Measurements from ENCODE around the gene RAD51. TPM values are rescaled to one million over a fixed set of nuclear protein-coding genes. Genes with fewer than 3 reads are reported as not detected.

RAD51 gene
- total RNA-seq, 1 donor: 1.8 TPM

DNA sequence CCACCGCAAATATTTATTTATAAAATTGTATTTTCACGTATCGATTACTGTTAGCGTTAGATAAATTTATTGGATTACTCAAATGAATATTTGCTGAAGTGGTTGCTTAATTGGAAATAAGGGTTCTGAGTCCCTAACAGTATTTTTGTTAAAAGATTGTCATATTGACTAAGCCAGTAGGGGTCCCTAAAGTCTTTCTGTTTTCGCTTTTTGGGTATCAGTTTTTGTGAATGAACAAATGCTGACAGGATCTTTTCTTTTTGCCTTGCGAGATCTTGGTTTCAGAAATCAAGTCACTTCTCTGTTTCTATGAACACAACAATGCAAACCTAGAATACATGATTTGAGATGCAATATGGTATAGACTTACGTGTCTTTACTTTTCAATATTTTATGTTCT is 7.1 kb downstream of the RAD51 start:
- Histone ChIP-seq H3K9me3 (ENCODE audit: low read depth, low read length) (no peaks in the 10 kb centered on the region), H2AFZ (ENCODE audit: low read length) (no peak overlapping the region)
- DNase-seq (ENCODE audit: insufficient read length, low spot score, missing footprints): peak; percentile 76

DNA sequence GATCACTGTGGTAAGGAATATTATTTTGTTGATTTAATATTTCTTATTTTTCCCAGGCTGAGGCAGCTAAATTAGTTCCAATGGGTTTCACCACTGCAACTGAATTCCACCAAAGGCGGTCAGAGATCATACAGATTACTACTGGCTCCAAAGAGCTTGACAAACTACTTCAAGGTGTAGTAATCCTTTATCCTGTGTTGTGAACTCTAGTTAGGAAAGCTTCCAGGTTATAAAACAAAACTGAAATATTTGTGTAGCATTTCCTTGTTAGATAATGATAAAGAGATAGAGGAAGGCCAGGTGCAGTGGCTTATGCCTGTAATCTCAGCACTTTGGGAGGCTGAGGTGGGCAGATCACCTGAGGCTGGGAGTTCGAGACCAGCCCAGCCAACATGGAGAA is 11.1 kb downstream of the RAD51 start:
- H3K27me3 ChIP-seq (ENCODE audit: insufficient read depth, low read length): no peaks in the 10 kb centered on the region
- H4K20me1 ChIP-seq (ENCODE audit: insufficient read depth, low read length): no peaks in the 10 kb centered on the region
- TF ChIP-seq, protein P1, sequence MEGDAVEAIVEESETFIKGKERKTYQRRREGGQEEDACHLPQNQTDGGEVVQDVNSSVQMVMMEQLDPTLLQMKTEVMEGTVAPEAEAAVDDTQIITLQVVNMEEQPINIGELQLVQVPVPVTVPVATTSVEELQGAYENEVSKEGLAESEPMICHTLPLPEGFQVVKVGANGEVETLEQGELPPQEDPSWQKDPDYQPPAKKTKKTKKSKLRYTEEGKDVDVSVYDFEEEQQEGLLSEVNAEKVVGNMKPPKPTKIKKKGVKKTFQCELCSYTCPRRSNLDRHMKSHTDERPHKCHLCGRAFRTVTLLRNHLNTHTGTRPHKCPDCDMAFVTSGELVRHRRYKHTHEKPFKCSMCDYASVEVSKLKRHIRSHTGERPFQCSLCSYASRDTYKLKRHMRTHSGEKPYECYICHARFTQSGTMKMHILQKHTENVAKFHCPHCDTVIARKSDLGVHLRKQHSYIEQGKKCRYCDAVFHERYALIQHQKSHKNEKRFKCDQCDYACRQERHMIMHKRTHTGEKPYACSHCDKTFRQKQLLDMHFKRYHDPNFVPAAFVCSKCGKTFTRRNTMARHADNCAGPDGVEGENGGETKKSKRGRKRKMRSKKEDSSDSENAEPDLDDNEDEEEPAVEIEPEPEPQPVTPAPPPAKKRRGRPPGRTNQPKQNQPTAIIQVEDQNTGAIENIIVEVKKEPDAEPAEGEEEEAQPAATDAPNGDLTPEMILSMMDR (IDR thresholded peaks at IDR 0.05; ENCODE audit: extremely low read depth, low read depth, low read length): no peak
- H3K27ac ChIP-seq (ENCODE audit: low read depth, low read length): no peak overlapping the region
- no peaks in the 10 kb centered on the region for H3K4me1 ChIP-seq (ENCODE audit: insufficient read depth, low read length)
- DNase-seq (ENCODE audit: insufficient read length, low spot score, missing footprints): no peak
- H3K9me3 ChIP-seq (ENCODE audit: low read depth, low read length): no peaks in the 10 kb centered on the region
- no peak overlapping the region for H2AFZ ChIP-seq (ENCODE audit: low read length)
- H3K4me3 ChIP-seq (ENCODE audit: insufficient read depth, low read length): no peak overlapping the region
- H3K36me3 ChIP-seq (ENCODE audit: insufficient read depth, low read length): peaks cover 26% of the 10 kb centered on the region
- no peak overlapping the region for H3K4me2 ChIP-seq (ENCODE audit: insufficient read depth, low read length)
- H3K79me2 ChIP-seq (ENCODE audit: insufficient read depth, low read length): no peaks in the 10 kb centered on the region

More for the DNA sequence above, 7.1 kb downstream of the RAD51 start:
- H3K27me3 ChIP-seq (ENCODE audit: insufficient read depth, low read length): no peaks in the 10 kb centered on the region
- no peak overlapping the region for H3K4me3 ChIP-seq (ENCODE audit: insufficient read depth, low read length)
- no peaks in the 10 kb centered on the region for H3K4me1 ChIP-seq (ENCODE audit: insufficient read depth, low read length)
- peaks cover 9% of the 10 kb centered on the region for H3K79me2 ChIP-seq (ENCODE audit: insufficient read depth, low read length)
- no peak overlapping the region for H3K27ac ChIP-seq (ENCODE audit: low read depth, low read length)
- H3K36me3 ChIP-seq (ENCODE audit: insufficient read depth, low read length): peaks cover 24% of the 10 kb centered on the region
- no peaks in the 10 kb centered on the region for H4K20me1 ChIP-seq (ENCODE audit: insufficient read depth, low read length)
- TF ChIP-seq, protein P1 (IDR thresholded peaks at IDR 0.05; ENCODE audit: extremely low read depth, low read depth, low read length): peak; percentile 35
- H3K4me2 ChIP-seq (ENCODE audit: insufficient read depth, low read length): no peak overlapping the region

DNA sequence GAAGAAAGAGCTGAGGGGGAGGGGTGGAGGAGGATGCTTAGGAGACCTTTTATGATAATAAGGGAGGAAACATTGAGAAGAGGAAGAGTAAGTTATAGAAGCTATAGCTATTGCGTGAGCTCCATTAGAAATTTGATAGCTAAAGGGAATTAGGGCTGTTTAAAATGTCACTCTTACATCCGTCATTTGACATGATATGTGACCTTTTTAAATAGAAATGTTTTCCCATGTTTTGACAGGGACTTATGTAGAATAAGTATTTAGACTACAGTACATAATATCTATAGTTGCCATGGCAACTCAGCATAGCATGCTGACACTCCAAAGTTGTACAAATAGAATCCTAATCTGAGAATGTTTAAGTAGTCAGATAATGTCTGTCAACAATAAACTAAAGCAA is 19.2 kb downstream of the RAD51 start:
- peaks cover 15% of the 10 kb centered on the region for H3K36me3 ChIP-seq (ENCODE audit: insufficient read depth, low read length)
- H3K27me3 ChIP-seq (ENCODE audit: insufficient read depth, low read length): no peaks in the 10 kb centered on the region
- H3K4me3 ChIP-seq (ENCODE audit: insufficient read depth, low read length): no peak overlapping the region

DNA sequence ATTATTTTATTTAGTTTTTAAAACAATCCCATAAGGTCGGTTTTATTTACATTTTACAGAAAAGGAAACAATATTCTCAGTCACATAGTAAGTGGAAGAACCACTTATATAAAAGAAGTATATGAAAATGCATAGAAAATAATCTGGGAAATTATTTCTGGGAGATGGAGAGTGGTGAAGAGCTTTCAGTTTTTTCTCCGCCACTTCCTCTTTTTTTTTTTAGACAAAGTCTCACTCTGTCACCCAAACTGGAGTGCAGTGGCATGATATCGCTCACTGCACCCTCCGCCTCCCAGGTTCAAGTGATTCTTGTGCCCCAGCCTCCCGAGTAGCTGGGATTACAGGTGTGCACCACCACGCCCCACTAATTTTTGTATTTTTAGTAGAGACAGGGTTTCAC is 21.2 kb downstream of the RAD51 start:
- H3K4me1 ChIP-seq (ENCODE audit: insufficient read depth, low read length): no peaks in the 10 kb centered on the region
- TF ChIP-seq, protein P1 (IDR thresholded peaks at IDR 0.05; ENCODE audit: extremely low read depth, low read depth, low read length): no peak
- no peak for DNase-seq (ENCODE audit: insufficient read length, low spot score, missing footprints)
- no peak overlapping the region for H3K4me2 ChIP-seq (ENCODE audit: insufficient read depth, low read length)
- no peaks in the 10 kb centered on the region for H3K9me3 ChIP-seq (ENCODE audit: low read depth, low read length)
- H3K4me3 ChIP-seq (ENCODE audit: insufficient read depth, low read length): no peak overlapping the region
- H3K79me2 ChIP-seq (ENCODE audit: insufficient read depth, low read length): no peaks in the 10 kb centered on the region
- H2AFZ ChIP-seq (ENCODE audit: low read length): no peak overlapping the region
- H3K27ac ChIP-seq (ENCODE audit: low read depth, low read length): no peak overlapping the region
- peaks cover 9% of the 10 kb centered on the region for H3K36me3 ChIP-seq (ENCODE audit: insufficient read depth, low read length)
- no peaks in the 10 kb centered on the region for H3K27me3 ChIP-seq (ENCODE audit: insufficient read depth, low read length)
- no peaks in the 10 kb centered on the region for H4K20me1 ChIP-seq (ENCODE audit: insufficient read depth, low read length)

More for the DNA sequence above, 19.2 kb downstream of the RAD51 start:
- H2AFZ ChIP-seq (ENCODE audit: low read length): no peak overlapping the region
- H3K4me2 ChIP-seq (ENCODE audit: insufficient read depth, low read length): no peak overlapping the region
- H3K9me3 ChIP-seq (ENCODE audit: low read depth, low read length): no peaks in the 10 kb centered on the region
- H3K4me1 ChIP-seq (ENCODE audit: insufficient read depth, low read length): no peaks in the 10 kb centered on the region
- H3K27ac ChIP-seq (ENCODE audit: low read depth, low read length): no peak overlapping the region
- no peaks in the 10 kb centered on the region for H3K79me2 ChIP-seq (ENCODE audit: insufficient read depth, low read length)
- no peaks in the 10 kb centered on the region for H4K20me1 ChIP-seq (ENCODE audit: insufficient read depth, low read length)
- TF ChIP-seq, protein P1 (IDR thresholded peaks at IDR 0.05; ENCODE audit: extremely low read depth, low read depth, low read length): no peak
- DNase-seq (ENCODE audit: insufficient read length, low spot score, missing footprints): no peak
